K562 (cell line): ENCODE measurements around the gene CLSTN2. TPM values are rescaled to one million over a fixed set of nuclear protein-coding genes. Genes with fewer than 3 reads are reported as not detected.

Source experiments
- ATAC-seq: fragments of 200-7000 bp; cut with Tn5 transposase; 3 replicates; pipeline ENCODE4 v1.9.1; 2020; ENCODE audit warnings: moderate library complexity
- BruUV-seq: library from RNA; stranded (reverse); fragments of 400-500 nt; replicated peaks from 2 replicates; lab custom pipeline; 2021; lab: Mats Ljungman, UMichigan
- CTCF ChIA-PET: fragments of 300-600 bp; formaldehyde crosslinking; extraction: SDS; loops from one replicate; lab custom pipeline; 2021; ENCODE audit warnings: low intra/inter-chr PET ratio; lab: Yijun Ruan, JAX
- POLR2A ChIA-PET: fragments of 300-600, 350-650 bp; sonication (Branson Sonifier 250); formaldehyde crosslinking; extraction: SDS; loops from one replicate; lab custom pipeline; 2021; ENCODE audit warnings: antibody characterized with exemption, inconsistent platforms; lab: Yijun Ruan, JAX
- DNase-seq, 4 experiments: peaks; one replicate each; pipeline versions ENCODE4 v3.0.0 to v3.0.0-alpha.2; 2011 to 2018; ENCODE audit warnings: low spot score in 3 of 4, mixed read lengths in 3 of 4; ENCODE audit errors: extremely low read depth in 1 of 4
- FAIRE-seq: peaks from 2 replicates; lab custom pipeline; 2011; peaks lifted over from hg19 to GRCh38; lab: Jason Lieb, UNC
- H2AFZ ChIP-seq: 2 replicates; pipeline ENCODE4 v1.6.0; 2011; ENCODE audit warnings: low read depth, low read length, control low read depth, inconsistent platforms
- H3K27ac ChIP-seq: fragments of 200-600 bp; 3 replicates; pipeline ENCODE4 v1.8.0; 2011; ENCODE audit warnings: low read depth, mild to moderate bottlenecking, control low read depth, inconsistent platforms, low read length, moderate library complexity, mixed read lengths; ENCODE audit errors: extremely low read depth
- H3K27me3 ChIP-seq, 2 experiments: fragments of 300-600 bp in 1 of 2; 2 replicates in 1 of 2; 3 replicates in 1 of 2; pipeline versions ENCODE4 v1.6.0 to v1.8.0; 2011; ENCODE audit warnings: inconsistent platforms in 2 of 2, low read length in 2 of 2, mild to moderate bottlenecking in 1 of 2, mixed read lengths in 1 of 2, moderate library complexity in 1 of 2; ENCODE audit not compliant: control insufficient read depth in 2 of 2, insufficient read depth in 2 of 2
- H3K36me3 ChIP-seq: fragments of 300-600 bp; 3 replicates; pipeline ENCODE4 v1.8.0; 2011; ENCODE audit warnings: mild to moderate bottlenecking, low read length, inconsistent platforms; ENCODE audit not compliant: control insufficient read depth, insufficient read depth
- H3K4me1 ChIP-seq, 2 experiments: fragments of 200-600 bp in 1 of 2; replicated peaks in 1 of 2; 2 replicates in 1 of 2; 3 replicates in 1 of 2; pipeline versions ENCODE4 v1.5.1 to v1.8.0; 2011; ENCODE audit warnings: inconsistent platforms in 2 of 2, low read length in 2 of 2, mild to moderate bottlenecking in 1 of 2, mixed read lengths in 1 of 2, moderate library complexity in 1 of 2; ENCODE audit not compliant: control insufficient read depth in 2 of 2, insufficient read depth in 2 of 2
- H3K4me2 ChIP-seq: 2 replicates; pipeline ENCODE4 v1.6.1; 2011; ENCODE audit warnings: low read length, control low read depth, inconsistent platforms, mixed read lengths; ENCODE audit not compliant: insufficient read depth
- H3K4me3 ChIP-seq: fragments of 200-600 bp; sonication (generic), shearing (Covaris generic); 2 replicates; pipeline ENCODE4 v1.5.1; 2016; ENCODE audit warnings: control low read depth, inconsistent platforms
- H3K79me2 ChIP-seq: fragments of 200-600 bp; 3 replicates; pipeline ENCODE4 v1.8.0; 2011; ENCODE audit warnings: low read length, inconsistent platforms; ENCODE audit not compliant: control insufficient read depth, insufficient read depth
- H3K9ac ChIP-seq, 2 experiments: 2 replicates each; pipeline versions ENCODE4 v1.6.0 to v1.6.1; 2011; ENCODE audit warnings: low read depth in 2 of 2, low read length in 2 of 2, control low read depth in 1 of 2, inconsistent platforms in 1 of 2, mild to moderate bottlenecking in 1 of 2, mixed read lengths in 1 of 2; ENCODE audit not compliant: insufficient read depth in 1 of 2
- H3K9me1 ChIP-seq: one replicate; pipeline ENCODE4 v1.6.0; 2011; ENCODE audit warnings: inconsistent platforms, mild to moderate bottlenecking, low read length, moderate library complexity; ENCODE audit not compliant: control insufficient read depth, insufficient read depth
- H3K9me3 ChIP-seq: replicated peaks from 2 replicates; pipeline ENCODE4 v1.5.1; 2011; ENCODE audit warnings: low read depth, low read length, inconsistent platforms; ENCODE audit not compliant: control insufficient read depth, insufficient read depth
- H4K20me1 ChIP-seq: replicated peaks from 2 replicates; pipeline ENCODE4 v1.6.1; 2011; ENCODE audit warnings: low read length, inconsistent platforms, mixed read lengths; ENCODE audit not compliant: control insufficient read depth, insufficient read depth
- CBX5 ChIP-seq: IDR thresholded peaks from 2 replicates; pipeline ENCODE4 v1.6.1; 2014; ENCODE audit warnings: low read depth, borderline replicate concordance
- HDAC3 ChIP-seq: fragments of 450-650 bp; IDR thresholded peaks from 2 replicates; pipeline ENCODE4 v1.6.1; 2018; ENCODE audit warnings: borderline replicate concordance, mild to moderate bottlenecking, moderate library complexity; ENCODE audit not compliant: partially characterized antibody
- KLF13 ChIP-seq: fragments of 450-650 bp; IDR thresholded peaks from 2 replicates; pipeline ENCODE4 v1.6.1; 2016; ENCODE audit warnings: missing genetic modification characterization, low read depth, mild to moderate bottlenecking, missing compliant biosample characterization, moderate library complexity, borderline replicate concordance
- KLF16 ChIP-seq: IDR thresholded peaks from 2 replicates; pipeline ENCODE4 v1.6.1; 2016; ENCODE audit warnings: antibody characterized with exemption
- MIER1 ChIP-seq: fragments of 450-650 bp; IDR thresholded peaks from 2 replicates; pipeline ENCODE4 v1.6.1; 2016; ENCODE audit warnings: antibody characterized with exemption, mild to moderate bottlenecking, low read depth
- NCOA4 ChIP-seq: fragments of 450-650 bp; IDR thresholded peaks from 2 replicates; pipeline ENCODE4 v1.6.1; 2018; ENCODE audit warnings: mild to moderate bottlenecking; ENCODE audit not compliant: partially characterized antibody
- RFX1 ChIP-seq: fragments of 450-650 bp; IDR thresholded peaks from 2 replicates; pipeline ENCODE4 v1.6.1; 2016; ENCODE audit warnings: mild to moderate bottlenecking, moderate library complexity
- TAF7 ChIP-seq: fragments of 450-650 bp; IDR thresholded peaks from 2 replicates; pipeline ENCODE4 v1.6.1; 2016; ENCODE audit warnings: missing genetic modification characterization, missing compliant biosample characterization
- ZC3H4 ChIP-seq: sonication (generic); formaldehyde crosslinking; IDR thresholded peaks from 2 replicates; pipeline ENCODE4 v1.9.0; 2021; ENCODE audit warnings: missing genetic modification reagents, borderline replicate concordance
- ZKSCAN1 ChIP-seq: fragments of 150-350 bp; IDR thresholded peaks from 2 replicates; pipeline ENCODE4 v1.6.1; 2016; ENCODE audit warnings: low read depth, low read length
- ZKSCAN3 ChIP-seq: fragments of 250-450 bp; sonication (Bioruptor Pico); IDR thresholded peaks from 2 replicates; pipeline ENCODE4 v1.4.0; 2020
- ZNF274 ChIP-seq: IDR thresholded peaks from 2 replicates; pipeline ENCODE4 v1.6.1; 2011; ENCODE audit warnings: low read depth, mild to moderate bottlenecking, low read length, moderate library complexity, borderline replicate concordance
- ZNF668 ChIP-seq: fragments of 250-450 bp; sonication (Bioruptor Pico); IDR thresholded peaks from 2 replicates; pipeline ENCODE4 v1.8.0; 2022; ENCODE audit warnings: mild to moderate bottlenecking, inconsistent platforms
- WGBS: fragments of 100-300 bp; shearing (Covaris generic); methylation state at CpG from one replicate; pipeline ENCODE4 v1.1.6; 2016; ENCODE audit warnings: low coverage, mixed read lengths; ENCODE audit not compliant: insufficient coverage; ENCODE audit errors: missing lambda C conversion rate; 5-methylcytosine and 5-hydroxymethylcytosine counted together
- in situ Hi-C: fragments of 300-500 bp; cut with MboI; formaldehyde crosslinking; loops from 4 replicates; pipeline ENCODE4 v1.15.0; 2018; ENCODE audit warnings: inconsistent platforms, mixed read lengths
- intact Hi-C: fragments of 100-400 bp; cut with micrococcal nuclease; formaldehyde crosslinking; loops from 2 replicates; pipeline ENCODE4 v1.14.2; 2022
- polyA plus RNA-seq, 8 experiments: library from polyadenylated mRNA; depleted of rRNA in 4 of 8; stranded (reverse) in 5 of 8; unstranded in 3 of 8; fragments of >200 nt; fragmentation: Nextera tagmentation in 2 of 8; fragmentation: Illumina TruSeq in 1 of 8; extraction: Ambion mirVana in 2 of 8; extraction: Trizol in 1 of 8; gene quantifications; 2 replicates each; pipeline versions ENCODE4 v1.2.1 to v1.2.3, GENCODE V29; 2011 to 2014; ENCODE audit warnings: inconsistent platforms in 1 of 8, missing spikeins in 1 of 8
- total RNA-seq, 7 experiments: library from RNA; depleted of rRNA in 6 of 7; stranded (reverse); fragments of >200 nt in 6 of 7; fragmentation: Illumina TruSeq in 2 of 7; extraction: Trizol in 2 of 7; gene quantifications; 2 replicates each; pipeline versions ENCODE4 v1.2.1 to v1.2.3, GENCODE V29; 2011 to 2021; ENCODE audit warnings: low replicate concordance in 1 of 7
- TF ChIP-seq, protein P1 (sequence below): fragments of 250-450 bp; sonication (Bioruptor Pico); IDR thresholded peaks from 2 replicates; pipeline ENCODE4 v1.5.0; 2021
- TF ChIP-seq, protein P2 (sequence below): sonication (generic); formaldehyde crosslinking; IDR thresholded peaks from 2 replicates; pipeline ENCODE4 v1.8.0; 2022; ENCODE audit warnings: mild to moderate bottlenecking, low read depth, missing genetic modification reagents
- TF ChIP-seq, protein P3 (sequence below): fragments of 450-650 bp; formaldehyde crosslinking; conservative IDR thresholded peaks from 2 replicates; pipeline ENCODE4 v1.4.0; 2022; ENCODE audit warnings: mild to moderate bottlenecking, missing genetic modification characterization
- TF ChIP-seq, protein P4 (sequence below): fragments of 450-650 bp; IDR thresholded peaks from 2 replicates; pipeline ENCODE4 v1.6.1; 2018; ENCODE audit warnings: mild to moderate bottlenecking, low read depth; ENCODE audit not compliant: partially characterized antibody
- TF ChIP-seq, protein P5 (sequence below): sonication (generic); formaldehyde crosslinking; IDR thresholded peaks from 2 replicates; pipeline ENCODE4 v1.9.0; 2022; ENCODE audit warnings: mild to moderate bottlenecking, missing genetic modification reagents

Gene CLSTN2
- total and polyA plus RNA-seq, 9 of the 15 experiments (the other 6 are each of a cell fraction or from before 2014, with no cell fraction given) = 0.02 to 0.04 (median 0.04) TPM; not detected in 6

DNA sequence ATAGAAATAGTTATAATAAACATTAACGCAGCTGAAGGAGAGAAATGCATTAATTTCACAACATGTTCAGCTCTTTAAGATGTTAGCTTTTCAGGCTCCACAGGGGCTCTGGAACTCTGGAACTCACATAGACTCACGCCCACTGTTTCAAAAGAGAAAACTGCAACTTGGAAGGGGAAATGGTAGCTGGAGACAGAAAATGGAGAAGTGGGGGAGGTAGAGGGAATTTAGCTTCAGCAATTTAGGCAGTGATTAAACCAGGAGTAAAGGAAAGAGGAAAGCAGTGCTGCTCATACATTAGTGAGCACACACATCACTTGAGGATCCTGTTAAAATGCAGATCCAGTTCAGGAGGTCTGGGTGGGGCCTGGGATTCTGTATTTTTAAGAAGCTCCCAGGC lies 468.1 kb downstream of the CLSTN2 start (continued):
- TF ChIP-seq, protein P1, sequence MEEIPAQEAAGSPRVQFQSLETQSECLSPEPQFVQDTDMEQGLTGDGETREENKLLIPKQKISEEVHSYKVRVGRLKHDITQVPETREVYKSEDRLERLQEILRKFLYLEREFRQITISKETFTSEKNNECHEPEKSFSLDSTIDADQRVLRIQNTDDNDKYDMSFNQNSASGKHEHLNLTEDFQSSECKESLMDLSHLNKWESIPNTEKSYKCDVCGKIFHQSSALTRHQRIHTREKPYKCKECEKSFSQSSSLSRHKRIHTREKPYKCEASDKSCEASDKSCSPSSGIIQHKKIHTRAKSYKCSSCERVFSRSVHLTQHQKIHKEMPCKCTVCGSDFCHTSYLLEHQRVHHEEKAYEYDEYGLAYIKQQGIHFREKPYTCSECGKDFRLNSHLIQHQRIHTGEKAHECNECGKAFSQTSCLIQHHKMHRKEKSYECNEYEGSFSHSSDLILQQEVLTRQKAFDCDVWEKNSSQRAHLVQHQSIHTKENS (CRISPR knock-in tag) = no peak
- TF ChIP-seq ZNF274 (no peak), KLF16 (no peak)
- TF ChIP-seq, protein P2, sequence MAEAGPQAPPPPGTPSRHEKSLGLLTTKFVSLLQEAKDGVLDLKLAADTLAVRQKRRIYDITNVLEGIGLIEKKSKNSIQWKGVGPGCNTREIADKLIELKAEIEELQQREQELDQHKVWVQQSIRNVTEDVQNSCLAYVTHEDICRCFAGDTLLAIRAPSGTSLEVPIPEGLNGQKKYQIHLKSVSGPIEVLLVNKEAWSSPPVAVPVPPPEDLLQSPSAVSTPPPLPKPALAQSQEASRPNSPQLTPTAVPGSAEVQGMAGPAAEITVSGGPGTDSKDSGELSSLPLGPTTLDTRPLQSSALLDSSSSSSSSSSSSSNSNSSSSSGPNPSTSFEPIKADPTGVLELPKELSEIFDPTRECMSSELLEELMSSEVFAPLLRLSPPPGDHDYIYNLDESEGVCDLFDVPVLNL = no peak
- TF ChIP-seq, all 486 proteins: peak for 0

DNA sequence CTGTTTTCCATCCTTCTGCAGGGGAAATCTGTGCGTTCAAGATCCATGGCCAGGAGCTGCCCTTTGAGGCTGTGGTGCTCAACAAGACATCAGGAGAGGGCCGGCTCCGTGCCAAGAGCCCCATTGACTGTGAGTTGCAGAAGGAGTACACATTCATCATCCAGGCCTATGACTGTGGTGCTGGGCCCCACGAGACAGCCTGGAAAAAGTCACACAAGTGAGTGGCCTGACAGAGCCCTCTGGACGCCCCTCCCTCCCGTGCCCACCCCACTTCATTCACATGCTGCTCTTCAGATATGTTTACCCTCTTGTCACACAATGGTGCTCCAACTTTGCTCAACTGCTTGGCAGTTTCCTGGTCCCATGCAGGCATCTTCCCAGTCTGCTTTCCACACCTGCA lies 468.6 kb downstream of the CLSTN2 start:
- ChIA-PET POLR2A (interaction anchor here (1.1 kb wide), 1 partner anchor 9 kb away, joined by 3 read pairs; no protein-coding TSS in a partner anchor), CTCF (no interaction called here)
- WGBS = 0% methylated on average over 5 of the region's 6 CpGs
- TF ChIP-seq, protein P3, sequence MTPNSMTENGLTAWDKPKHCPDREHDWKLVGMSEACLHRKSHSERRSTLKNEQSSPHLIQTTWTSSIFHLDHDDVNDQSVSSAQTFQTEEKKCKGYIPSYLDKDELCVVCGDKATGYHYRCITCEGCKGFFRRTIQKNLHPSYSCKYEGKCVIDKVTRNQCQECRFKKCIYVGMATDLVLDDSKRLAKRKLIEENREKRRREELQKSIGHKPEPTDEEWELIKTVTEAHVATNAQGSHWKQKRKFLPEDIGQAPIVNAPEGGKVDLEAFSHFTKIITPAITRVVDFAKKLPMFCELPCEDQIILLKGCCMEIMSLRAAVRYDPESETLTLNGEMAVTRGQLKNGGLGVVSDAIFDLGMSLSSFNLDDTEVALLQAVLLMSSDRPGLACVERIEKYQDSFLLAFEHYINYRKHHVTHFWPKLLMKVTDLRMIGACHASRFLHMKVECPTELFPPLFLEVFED (CRISPR knock-in tag) = no peak
- TF ChIP-seq MIER1 (no peak), KLF13 (tag) (no peak), ZKSCAN1 (no peak), ZNF668 (CRISPR knock-in tag) (no peak), RFX1 (no peak), ZKSCAN3 (CRISPR knock-in tag) (no peak), CBX5 (no peak), HDAC3 (no peak), NCOA4 (no peak), ZC3H4 (no peak), TAF7 (tag) (no peak)
- TF ChIP-seq, protein P4, sequence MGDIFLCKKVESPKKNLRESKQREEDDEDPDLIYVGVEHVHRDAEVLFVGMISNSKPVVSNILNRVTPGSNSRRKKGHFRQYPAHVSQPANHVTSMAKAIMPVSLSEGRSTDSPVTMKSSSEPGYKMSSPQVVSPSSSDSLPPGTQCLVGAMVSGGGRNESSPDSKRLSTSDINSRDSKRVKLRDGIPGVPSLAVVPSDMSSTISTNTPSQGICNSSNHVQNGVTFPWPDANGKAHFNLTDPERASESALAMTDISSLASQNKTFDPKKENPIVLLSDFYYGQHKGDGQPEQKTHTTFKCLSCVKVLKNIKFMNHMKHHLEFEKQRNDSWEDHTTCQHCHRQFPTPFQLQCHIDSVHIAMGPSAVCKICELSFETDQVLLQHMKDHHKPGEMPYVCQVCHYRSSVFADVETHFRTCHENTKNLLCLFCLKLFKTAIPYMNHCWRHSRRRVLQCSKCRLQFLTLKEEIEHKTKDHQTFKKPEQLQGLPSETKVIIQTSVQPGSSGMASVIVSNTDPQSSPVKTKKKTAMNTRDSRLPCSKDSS = no peak
- TF ChIP-seq, protein P5, sequence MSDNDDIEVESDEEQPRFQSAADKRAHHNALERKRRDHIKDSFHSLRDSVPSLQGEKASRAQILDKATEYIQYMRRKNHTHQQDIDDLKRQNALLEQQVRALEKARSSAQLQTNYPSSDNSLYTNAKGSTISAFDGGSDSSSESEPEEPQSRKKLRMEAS (CRISPR knock-in tag) = no peak
- H2AFZ ChIP-seq = no peak overlapping the region
- BruUV-seq = no TSS peak
- H3K27me3 ChIP-seq = no peaks in the 10 kb centered on the region; a peak in 1 of 5 replicates
- no peak overlapping the region for H3K4me2 ChIP-seq
- H3K9me3 ChIP-seq = no peaks in the 10 kb centered on the region
- in situ Hi-C loops (no loop called here), intact Hi-C loops (no loop called here)
- no peaks in the 10 kb centered on the region for H3K36me3 ChIP-seq
- FAIRE-seq (no peak), DNase-seq (no peak), ATAC-seq (no peak)
- no peak overlapping the region for H3K27ac ChIP-seq
- no peak overlapping the region for H3K4me3 ChIP-seq
- no peak overlapping the region for H3K9ac ChIP-seq
- no peaks in the 10 kb centered on the region for H4K20me1 ChIP-seq
- no peaks in the 10 kb centered on the region for H3K9me1 ChIP-seq
- no peaks in the 10 kb centered on the region for H3K79me2 ChIP-seq
- H3K4me1 ChIP-seq = no peaks in the 10 kb centered on the region
